HG03432 (cell line): Measurements from ENCODE around the gene DERA.
"Not testable (repeated sequence)": the region's sequence is repeated elsewhere in the genome, so short reads cannot be mapped to it uniquely, and the experiment has no call there.

ENCODE experiments used
- ATAC-seq: cut with Tn5 transposase; IDR thresholded peaks from one replicate; pipeline ENCODE4 v1.9.1; 2021; ENCODE audit warnings: mild to moderate bottlenecking, moderate library complexity; ENCODE audit not compliant: unreplicated experiment

Gene DERA

DNA sequence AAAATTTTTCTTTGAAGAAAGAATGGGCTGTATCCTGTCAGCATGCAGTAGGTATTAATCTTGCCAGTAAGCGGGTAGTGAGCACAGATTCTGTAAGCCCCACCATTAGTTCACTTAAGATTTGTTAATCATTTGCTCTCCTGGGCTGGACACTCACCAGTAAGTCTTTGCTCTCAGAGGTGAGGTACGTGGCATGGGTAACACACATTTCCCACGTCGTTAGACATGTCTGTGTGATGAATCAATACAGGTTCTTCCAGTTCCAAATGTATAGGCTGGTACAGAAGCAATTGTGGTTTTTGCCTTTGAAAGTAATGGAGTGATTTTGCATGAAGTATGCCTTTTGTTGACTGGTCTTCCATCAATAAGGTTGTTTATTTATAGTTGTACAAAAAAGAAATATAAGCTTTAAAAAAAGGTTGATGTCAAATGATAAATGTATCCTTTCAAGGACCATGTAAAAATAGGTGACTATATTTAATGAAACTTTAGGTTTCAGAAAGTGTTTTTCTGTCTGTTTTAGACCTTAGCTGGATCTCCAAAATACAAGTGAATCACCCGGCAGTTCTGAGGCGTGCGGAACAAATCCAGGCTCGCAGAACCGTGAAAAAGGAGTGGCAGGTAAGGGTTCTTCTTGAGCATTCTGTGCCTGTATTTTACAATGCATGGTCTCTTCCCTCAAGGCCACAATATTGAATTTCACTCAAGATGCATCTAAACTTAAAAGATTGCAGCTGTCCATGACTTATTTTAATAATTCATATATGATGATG, 45.5 kb downstream of the DERA start:
- no peak for ATAC-seq

DNA sequence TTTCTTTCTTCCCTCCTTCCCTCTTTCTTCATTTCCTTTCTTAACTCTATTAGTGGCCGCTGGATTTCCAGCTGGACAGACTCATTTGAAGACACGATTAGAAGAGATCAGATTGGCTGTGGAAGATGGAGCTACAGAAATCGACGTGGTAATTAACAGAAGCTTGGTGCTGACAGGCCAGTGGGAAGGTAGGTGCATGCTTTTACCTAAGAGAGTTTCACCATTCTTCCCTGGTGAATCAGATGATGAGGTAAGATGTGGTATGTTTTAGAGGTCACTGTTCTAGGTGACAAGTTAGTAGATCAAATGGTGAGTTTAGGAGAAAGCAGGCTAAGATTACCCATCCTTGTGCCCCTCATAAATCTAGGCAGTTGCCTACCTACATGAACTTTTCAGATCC, 51.6 kb downstream of the DERA start:
- no peak for ATAC-seq

DNA sequence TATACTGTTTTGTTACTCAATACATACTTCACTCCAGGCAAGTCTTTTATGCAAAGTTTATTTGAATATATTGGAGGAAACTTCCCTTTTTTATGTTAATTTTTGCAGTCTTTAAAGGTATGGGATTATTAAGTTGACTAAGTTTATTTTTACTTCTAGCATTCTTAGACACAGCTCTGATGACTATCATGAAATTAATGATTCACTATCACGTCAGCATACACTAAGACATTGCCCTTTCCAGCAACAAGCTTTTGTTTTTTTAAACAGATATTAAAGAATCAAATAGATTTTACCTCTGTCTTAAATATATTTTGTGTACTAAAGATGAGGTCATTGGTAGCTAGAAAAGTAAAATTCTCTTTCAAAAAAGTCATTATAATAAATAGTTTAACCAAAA, 52.1 kb downstream of the DERA start:
- ATAC-seq = no peak

DNA sequence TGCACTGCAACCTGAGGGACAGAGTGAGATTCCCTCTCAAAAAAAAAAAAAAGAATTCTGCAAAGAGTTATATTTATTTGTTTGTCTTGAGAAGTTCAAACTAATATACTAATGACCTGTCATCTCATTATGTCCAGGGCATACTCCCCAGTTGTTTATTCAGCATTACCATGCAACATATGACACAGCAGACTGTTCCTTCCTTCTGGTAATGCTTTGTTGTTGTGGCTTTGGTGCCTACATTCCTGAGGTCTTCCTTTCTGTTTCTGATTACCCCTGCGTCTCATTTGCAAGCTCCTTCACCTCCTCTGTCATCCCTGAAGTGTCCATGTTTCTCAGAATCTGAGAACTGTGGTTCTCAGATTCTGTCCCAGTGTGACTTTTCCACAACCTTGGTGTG, 55.3 kb downstream of the DERA start:
- no peak for ATAC-seq

DNA sequence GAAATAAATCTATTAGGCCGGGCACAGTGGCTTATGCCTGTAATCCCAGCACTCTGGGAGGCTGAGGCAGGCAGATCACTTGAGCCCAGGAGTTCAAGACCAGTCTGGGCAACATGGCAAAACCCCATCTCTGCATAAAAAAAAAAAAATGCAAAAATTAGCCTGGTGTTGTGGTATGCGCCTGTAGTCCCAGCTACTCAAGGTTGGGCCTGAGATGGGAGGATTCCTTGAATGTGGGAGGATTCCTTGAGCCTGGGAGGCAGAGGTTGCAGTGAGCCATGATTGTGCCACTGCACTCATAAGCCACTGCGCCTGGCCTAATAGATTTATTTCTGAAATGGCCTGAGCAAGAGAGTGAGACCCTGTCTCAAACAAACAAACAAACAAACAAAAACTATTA, 55.9 kb downstream of the DERA start:
- not testable (repeated sequence) for ATAC-seq

DNA sequence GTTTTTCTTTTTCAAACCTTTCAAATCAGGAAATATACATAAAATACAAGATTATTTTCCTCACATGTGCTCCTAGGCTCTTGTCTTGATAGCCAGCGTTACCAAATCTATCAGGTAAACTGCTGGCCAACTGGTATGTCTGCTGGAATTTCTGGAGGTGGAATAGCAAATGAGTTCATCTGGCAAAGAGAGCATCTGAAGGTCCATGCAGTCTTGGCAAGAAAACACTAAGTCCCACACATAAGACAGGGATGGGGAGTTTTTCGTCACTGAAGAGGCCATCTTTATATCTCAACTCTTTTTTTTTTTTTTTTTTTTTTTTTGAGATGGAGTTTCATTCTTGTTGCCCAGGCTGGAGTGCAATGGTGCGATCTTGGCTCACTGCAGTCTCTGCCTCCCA, 60.1 kb downstream of the DERA start:
- ATAC-seq = no peak

DNA sequence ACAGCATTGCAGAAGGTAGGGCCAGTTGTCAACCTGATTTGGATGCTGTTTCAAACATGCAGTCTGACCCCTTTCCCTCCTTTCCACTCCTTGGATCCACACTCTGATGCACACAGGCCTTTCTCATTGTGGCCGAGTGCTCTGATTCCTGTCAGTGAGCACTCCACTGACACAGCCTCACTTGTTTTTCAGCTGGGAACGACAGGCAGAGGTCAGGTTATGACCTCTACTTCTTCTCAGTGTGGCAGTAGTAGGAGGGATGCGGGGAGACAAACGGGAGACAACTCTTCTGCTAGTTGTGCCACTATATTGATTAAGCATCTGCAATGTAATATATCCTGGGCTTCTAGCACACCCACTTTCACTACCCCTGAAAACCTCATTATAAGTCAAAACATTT, 61.8 kb downstream of the DERA start:
- no peak for ATAC-seq

DNA sequence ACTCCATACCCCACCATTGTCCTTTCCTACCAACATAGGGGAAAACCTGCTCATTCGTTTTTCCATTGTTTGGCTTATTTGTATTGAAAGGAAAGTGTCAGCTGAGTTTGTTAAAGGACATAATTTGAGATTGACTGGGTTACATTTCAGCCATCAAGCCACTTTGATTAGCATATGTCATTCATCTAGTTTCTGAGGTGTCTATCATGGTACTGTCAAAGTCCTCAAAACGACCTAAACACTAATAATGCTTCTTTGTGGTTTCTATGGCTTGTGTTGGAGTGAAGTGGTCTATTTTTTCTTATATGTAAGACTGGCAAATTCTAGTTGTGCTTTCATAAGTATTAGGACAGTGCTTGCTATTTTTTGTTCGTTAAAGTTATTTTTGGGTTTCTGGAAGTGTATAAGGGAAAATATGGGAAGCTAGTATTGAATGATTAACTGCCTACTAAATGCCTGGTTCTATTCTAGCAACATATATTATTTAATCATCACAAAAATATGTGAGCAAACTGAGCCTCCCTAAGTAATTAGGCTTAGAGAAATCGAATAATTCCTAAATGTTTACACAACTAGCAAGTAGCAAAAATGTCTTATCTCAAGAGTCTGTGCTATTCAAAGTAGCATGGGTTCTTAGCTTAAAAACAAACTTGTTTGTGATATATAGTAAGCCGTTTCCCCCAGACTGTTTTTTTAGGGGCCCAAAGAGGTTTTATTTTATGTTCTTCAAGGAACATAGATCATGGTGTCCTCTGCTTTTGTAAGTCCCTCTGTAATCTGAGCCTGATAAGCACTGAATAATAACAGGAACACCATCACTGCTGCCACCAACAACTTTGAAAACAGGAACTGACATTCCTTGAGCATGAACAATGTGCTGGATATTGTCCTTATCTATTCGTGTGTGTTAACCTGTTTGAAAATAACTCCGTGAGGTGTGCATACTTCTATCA, 67.1 kb downstream of the DERA start:
- ATAC-seq = no peak

DNA sequence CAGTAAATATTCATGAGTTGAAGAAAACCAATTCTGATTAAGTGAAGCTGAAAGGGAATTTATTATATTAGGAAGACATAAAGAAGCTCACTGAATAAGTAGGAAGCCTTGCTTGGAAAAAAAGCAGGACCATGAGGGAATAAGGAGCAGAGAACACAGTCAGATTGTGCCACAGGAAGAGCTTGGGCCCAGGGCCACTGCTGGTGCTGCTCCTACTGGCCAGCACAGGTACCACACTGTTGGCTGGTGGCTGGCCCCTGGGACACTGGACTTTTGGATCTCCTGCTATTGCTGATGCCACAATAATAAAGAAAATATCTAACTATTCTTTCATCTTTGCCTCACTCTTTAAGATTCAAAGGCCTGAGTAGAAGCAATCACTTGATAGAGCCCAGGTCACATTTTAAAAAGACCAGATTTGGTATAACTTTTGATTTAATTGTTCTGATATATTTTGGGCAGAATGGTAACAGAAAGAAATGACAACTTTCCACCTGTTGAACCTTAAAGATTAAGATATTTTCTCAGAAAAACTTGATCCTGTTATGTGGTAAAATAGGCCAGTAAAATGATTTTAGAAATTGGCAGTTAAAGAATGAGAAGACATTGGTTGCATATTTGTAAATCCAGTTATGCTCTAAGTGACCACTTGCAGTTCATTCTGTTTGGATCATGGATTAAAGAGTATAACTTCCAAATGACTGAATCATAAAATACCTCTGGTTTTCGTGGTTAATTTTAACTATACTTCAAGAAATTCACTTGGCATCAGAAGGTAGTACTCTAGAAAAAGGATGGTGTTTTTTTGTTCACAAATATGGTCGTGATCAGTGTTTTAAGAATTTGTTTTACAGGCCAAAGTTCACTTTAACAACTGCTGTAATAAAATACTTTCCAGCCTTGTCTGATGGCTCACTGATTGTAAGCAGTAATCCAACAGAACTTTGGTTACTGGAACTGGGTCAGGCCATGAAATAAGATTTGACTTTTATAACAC, 68.3 kb downstream of the DERA start:
- ATAC-seq = peak; percentile 68

DNA sequence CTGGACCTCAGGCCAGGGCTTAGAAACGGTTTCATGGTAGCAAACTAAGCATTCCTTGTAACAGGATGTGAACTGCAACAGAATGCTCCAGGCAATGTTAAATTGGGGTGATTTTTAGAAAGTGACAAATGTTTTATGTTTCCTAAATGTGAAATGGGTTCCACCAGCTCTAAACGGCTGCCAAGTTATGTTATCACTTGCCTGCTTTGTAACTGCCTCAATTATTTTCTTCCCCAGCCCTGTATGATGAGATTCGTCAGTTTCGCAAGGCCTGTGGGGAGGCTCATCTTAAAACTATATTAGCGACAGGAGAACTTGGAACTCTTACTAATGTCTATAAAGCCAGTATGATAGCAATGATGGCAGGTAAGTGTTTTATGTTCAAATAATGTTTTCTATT, 70.9 kb downstream of the DERA start:
- ATAC-seq = no peak

DNA sequence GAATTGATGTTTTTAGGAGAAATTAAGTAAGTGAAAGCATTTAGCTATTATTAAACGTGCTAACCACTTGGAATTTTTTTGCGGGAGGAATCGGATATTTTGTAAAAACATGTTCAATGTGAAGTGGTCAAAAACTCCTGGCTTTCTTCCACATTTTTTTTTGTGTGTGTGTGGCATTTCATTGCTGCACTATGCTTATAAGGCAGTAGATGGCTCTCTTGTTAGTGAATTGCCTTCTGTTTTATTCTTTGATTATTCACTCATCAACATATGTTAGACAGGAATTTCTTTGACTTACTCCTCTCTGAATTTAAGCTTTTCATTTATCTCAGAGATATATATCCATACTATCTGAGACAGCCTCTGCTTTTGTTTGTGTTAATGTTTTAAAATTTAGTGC, 71.3 kb downstream of the DERA start:
- no peak for ATAC-seq

DNA sequence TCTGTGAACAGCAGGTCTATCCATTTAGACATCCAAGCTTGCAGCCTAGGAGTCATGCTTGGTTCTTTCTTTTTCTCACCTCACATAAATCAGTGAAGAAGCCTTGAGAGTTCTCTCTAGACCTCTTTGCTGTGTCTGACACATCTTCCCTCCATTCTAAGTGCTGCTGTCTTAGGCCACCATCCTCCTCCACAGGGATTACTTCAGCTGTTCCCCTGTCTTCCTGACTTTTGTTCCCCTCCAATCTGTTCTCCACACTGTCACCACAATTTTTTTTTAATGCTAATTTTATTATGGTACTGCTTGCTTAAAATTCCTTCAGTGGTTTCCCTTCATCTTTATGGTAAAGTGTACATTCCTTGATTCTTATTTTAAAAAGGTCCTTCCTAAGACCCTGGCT, 71.8 kb downstream of the DERA start:
- ATAC-seq = no peak

DNA sequence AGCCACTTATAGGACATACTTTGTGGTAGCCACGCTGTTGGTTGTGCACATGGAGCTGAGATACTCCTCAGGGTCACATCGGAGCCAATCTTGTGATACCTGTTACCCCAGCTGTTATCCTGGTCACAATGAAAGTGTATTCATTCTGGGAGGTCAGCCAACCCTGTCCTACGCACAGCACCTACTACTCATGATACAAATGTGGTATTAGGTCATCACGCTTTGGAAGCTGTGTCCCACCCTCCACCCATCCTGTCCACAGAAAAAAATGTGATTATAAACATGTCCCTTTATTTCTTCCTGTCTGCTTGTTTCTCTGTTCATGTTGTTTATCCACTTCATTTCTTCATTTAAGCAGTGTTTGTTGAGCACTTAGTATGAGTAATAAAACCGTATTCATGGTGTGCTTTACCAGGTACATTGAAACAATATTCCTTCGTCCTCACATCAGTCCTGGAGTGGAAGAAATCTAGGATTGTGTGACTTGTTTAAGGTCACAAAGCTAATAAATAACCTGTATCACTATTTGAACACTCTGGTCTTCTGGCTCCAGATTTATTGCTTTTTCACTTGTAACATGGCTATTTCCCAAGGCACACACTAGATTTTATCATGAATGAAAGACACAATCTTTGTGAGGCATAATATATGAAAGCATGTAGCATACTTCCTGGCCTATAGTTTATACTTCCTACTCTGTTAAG, 73.1 kb downstream of the DERA start:
- no peak for ATAC-seq

DNA sequence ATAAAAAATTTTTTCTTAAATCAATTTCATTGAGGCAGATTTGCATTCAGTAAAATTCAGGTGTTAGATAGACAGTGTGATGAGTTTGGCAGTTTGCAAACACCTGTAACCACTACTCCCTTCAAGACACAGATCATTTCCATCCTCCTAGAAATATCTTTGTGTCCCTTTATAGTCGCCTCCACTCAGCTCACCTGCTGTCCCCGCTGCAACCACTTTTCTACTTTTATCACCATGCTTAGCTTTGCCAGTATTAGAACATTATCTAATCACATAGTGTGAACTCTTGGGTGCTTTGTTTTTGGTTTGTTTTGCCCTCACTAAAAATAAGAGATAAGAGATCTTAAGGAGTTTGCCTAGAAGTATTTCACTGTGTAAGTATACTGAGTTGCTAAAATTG, 73.8 kb downstream of the DERA start:
- ATAC-seq = no peak

DNA sequence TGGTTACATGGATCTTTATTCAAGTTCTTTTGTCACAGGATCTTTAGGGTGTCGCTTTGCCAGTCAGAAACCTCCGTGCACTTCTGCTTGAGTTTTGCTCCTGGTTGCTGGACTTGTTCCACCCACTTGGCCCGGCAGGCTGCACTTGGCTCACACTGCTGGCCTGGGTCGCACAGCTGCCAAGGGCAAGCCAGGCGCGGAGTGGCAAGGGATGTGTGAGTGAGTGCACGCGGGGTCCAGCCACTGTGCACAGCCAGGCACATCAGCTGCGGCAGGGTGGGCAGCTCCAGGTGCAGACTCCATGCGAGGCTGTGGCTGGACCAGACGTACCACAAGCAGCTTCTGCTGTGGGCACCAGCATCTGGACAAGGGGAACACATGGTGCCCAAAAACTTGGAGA, 76.6 kb downstream of the DERA start:
- ATAC-seq = no peak

DNA sequence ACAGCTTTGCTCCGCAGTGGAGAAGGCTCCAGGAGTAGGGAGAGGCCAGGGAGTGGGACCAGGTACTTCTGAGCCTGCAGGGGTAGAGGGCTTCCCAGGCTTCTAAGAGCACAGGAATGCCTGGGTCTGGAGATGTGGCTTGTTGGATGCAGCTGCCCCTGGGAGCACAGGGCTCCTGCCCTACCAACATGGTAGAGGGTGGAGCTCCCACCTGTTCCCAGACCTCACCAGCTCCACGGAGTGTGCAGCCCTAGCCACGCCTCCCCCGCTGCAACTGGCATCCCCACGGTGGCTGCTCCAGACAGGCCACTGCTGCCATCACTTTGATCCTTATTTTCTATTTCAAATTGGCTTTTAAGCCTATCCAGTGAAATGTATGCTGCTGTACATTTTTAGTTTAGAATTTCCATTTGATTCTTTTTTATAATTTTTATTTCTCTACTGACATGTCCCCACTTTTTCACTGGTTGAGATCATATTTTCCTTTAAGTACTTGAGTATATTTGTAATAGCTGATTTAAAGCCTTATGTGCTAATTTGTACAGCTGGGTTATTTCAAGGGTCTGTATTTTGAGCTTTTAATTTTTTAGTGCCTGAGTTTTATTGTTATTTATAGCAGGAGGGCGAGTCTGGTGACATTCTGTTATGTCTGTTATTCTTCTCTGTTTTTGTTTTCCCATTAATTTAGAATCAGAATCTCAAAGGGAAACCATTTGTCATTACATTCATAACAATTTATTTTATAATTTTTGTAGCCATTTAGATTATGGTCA, 78.0 kb downstream of the DERA start:
- no peak for ATAC-seq

DNA sequence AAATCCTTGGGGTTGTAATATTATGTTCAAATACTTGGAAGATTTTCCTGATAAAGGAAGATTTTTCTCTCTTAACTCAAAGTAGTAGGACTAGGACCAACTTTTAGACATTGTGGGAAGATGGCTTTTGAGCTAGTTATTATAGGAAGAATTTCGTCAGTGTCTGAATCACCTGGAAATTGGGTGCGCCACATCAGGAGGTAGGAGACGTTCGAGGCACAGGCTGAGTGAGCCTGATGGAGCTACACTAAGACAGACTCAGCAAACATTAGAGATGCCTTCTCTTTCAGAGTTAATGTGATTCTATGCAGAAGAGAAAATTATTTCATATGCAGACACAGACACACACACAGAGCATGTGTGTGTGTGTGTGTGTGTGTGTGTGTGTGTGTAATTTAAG, 84.7 kb downstream of the DERA start:
- ATAC-seq = no peak

DNA sequence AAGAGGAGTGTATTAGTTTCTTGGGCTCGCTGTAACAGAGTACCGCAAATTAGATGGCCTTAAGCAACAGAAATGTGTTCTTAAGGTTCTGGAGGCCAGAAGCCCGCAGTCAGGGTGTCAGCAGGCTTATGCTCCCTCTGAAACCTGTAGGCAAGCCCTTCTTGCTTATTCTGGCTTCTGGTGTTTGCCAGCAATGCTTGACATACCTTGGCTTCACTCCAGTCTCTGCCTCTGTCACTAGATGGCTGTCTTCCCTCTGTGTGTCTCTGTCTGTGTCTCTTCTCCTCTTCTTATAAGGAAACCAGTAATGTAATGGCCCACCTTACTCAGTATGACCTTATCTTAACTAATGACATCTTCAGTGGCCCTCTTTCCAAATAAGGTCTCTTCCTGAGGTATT, 85.1 kb downstream of the DERA start:
- no peak for ATAC-seq

DNA sequence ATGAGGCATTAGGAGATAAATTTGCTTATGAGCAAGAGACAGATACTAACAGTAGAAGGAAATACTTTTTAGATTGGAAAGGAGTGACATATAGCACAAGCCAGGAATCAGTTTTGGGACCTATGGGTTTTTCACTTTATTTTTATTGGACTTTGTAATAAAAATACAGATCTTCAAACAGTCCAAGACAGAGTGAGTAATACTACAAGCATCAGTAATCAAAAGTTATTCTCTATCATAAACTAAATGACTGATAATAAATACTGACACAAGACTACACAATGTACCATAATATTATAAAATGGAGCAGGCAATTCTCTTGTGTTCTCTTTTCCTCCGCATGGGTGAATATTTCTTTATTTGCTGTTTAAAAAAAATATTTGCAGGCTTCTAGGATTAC, 85.8 kb downstream of the DERA start:
- no peak for ATAC-seq

DNA sequence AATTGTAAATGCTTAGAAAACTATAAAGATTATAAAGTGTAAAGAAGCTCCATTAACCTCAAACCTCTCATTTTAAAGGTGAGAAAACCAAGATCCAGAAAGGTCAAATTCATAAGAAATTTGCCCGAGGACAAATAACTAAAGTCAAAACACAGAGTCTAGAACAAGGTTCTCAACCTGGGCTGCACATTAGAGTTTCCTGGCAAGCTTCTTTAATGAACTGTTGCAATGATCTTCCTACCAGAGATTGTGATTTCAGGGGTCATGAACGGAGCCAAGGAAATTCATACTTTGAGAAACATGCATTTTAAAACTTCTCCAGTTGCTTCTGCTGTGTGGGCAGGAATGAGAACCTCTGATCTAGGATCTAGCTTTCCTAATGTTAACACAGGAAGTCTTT, 86.8 kb downstream of the DERA start:
- ATAC-seq = no peak
